Activated CD4-positive, alpha-beta T cell treated with anti-CD3 and anti-CD28 coated beads, Interleukin-2, amount 10 ng/mL, durations not matched to agents 7 days and 5 days (primary cell): ENCODE measurements around the gene PITPNM1. TPM values are rescaled to one million over a fixed set of nuclear protein-coding genes. Genes with fewer than 3 reads are reported as not detected.

Experiments
- CTCF ChIA-PET: fragments of 350-600 bp; sonication (Branson Sonifier 250); formaldehyde crosslinking; loops from one replicate; lab custom pipeline; 2021; ENCODE audit warnings: antibody characterized with exemption; lab: Charles Lee
- POLR2A ChIA-PET: fragments of 350-600 bp; sonication (Branson Sonifier 250); formaldehyde crosslinking; loops from one replicate; lab custom pipeline; 2021; ENCODE audit warnings: antibody characterized with exemption; lab: Charles Lee
- DNase-seq: peaks from one replicate; pipeline ENCODE4 v3.0.0-alpha.2; 2020
- H3K27ac Mint-ChIP-seq: one replicate; pipeline ENCODE4 v1.8.0; 2021; ENCODE audit warnings: mild to moderate bottlenecking, moderate library complexity, mixed read lengths
- H3K27me3 Mint-ChIP-seq: one replicate; pipeline ENCODE4 v1.8.0; 2021; ENCODE audit warnings: mixed read lengths
- H3K36me3 Mint-ChIP-seq: one replicate; pipeline ENCODE4 v1.8.0; 2021; ENCODE audit warnings: low read depth, mixed read lengths
- H3K4me1 Mint-ChIP-seq: one replicate; pipeline ENCODE4 v1.8.0; 2021; ENCODE audit warnings: mixed read lengths
- H3K4me3 Mint-ChIP-seq: one replicate; pipeline ENCODE4 v1.8.0; 2021; ENCODE audit warnings: mild to moderate bottlenecking, moderate library complexity, mixed read lengths
- H3K9me3 Mint-ChIP-seq: one replicate; pipeline ENCODE4 v1.8.0; 2021; ENCODE audit warnings: mixed read lengths
- total RNA-seq, 2 experiments: library from RNA; stranded (reverse); gene quantifications; one replicate each; pipeline ENCODE4 v1.2.3, GENCODE V29; 2021

The PITPNM1 gene
- total RNA-seq, 2 experiments from 2014 or later: 100 to 110 TPM

DNA sequence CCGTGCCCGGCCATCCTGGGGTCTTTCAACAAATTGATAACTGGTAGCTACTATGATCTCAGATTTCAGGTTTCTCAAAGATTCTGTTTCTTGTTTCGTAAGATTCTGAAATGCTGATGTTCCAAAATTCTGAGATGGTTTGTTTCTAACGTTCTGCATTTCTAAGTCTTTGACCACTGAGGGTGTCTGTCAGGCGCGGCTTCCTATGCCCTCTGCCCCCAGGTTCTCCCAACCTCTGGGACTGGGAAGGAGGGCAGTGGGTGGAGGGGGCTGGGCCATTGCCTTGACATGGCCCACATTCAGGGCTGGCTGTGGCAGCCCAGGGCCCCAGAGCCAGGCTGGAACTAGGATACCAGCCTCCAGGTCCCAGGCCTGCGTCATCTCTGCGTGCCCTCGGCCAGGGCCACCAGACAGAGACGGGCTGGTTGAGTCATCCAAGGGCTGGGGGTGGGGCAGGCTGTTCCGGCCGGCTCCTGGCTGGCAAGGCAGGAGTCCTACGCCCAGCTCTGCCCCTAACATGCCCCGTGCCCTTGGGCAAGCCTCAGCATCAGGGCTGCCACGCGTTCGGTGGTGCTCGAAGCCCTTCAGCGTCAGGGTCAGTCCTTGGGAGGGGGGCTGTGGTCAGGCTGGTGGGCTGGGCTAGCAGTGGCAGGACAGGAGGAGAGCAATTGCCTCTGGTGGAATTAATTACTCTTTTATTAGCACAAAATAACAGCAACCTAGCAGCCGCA, 41.3 kb downstream of the PITPNM1 start:
- Mint-ChIP-seq H3K4me1 (peaks cover 42% of the 10 kb centered on the region), H3K27me3 (no peaks in the 10 kb centered on the region), H3K4me3 (peak overlapping the region; percentile 84), H3K9me3 (no peaks in the 10 kb centered on the region), H3K36me3 (peaks cover 4% of the 10 kb centered on the region), H3K27ac (peak overlapping the region; percentile 93)
- DNase-seq: no peak
- POLR2A ChIA-PET: no interaction called here
- CTCF ChIA-PET: no interaction called here

DNA sequence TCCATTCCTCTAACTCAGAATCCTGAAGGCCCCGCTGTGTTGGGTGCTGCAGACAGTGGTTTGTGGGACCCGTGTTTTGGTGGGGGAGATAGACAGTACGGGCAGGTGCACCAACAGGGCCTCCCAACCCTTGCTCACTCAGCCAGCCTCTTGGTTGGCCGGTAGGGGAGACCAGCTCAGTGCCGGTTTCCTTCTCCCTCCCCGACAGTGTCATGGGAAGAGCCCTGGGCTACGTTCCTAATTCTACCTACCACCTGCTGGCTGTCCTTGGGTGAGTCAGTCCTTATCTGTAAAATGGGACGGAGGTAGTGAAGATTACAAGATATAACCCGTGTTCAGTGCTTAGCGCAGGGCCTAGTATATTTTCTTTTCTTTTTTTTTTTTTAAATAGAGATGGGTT, 42.0 kb downstream of the PITPNM1 start:
- Mint-ChIP-seq H3K4me1 (peaks cover 38% of the 10 kb centered on the region), H3K9me3 (no peaks in the 10 kb centered on the region), H3K27me3 (no peaks in the 10 kb centered on the region), H3K27ac (no peak overlapping the region), H3K4me3 (no peak overlapping the region), H3K36me3 (peaks cover 4% of the 10 kb centered on the region)
- DNase-seq: no peak
- ChIA-PET POLR2A (no interaction called here), CTCF (interaction anchor here (0.6 kb wide), 1 partner anchor 19 kb away, joined by 3 read pairs; no protein-coding TSS in a partner anchor)

DNA sequence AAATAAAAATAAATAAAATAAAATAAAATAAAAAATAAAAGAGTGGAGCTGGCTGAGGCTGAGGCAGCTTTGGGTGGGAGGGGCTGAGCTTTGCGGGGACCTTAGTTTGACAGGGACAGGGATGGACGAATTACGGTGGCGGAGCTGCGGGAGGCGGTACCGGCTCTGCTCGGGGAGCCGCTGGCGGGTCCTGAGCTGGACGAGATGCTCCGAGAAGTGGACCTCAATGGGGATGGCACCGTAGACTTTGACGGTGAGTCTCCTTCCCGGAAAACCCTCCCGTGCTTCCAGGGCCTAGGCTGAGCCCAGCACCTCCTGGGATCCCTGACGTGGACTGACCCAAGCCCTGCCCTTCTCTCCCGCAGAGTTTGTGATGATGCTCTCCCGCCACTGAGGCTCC, 46.9 kb downstream of the PITPNM1 start:
- H3K27ac Mint-ChIP-seq: no peak overlapping the region
- peaks cover 9% of the 10 kb centered on the region for H3K4me1 Mint-ChIP-seq
- no peak overlapping the region for H3K4me3 Mint-ChIP-seq
- ChIA-PET CTCF (interaction anchor here (1.1 kb wide), 1 partner anchor 17 kb away, joined by 3 read pairs; no protein-coding TSS in a partner anchor), POLR2A (no interaction called here)
- H3K27me3 Mint-ChIP-seq: no peaks in the 10 kb centered on the region
- H3K36me3 Mint-ChIP-seq: no peaks in the 10 kb centered on the region
- H3K9me3 Mint-ChIP-seq: no peaks in the 10 kb centered on the region
- no peak for DNase-seq

DNA sequence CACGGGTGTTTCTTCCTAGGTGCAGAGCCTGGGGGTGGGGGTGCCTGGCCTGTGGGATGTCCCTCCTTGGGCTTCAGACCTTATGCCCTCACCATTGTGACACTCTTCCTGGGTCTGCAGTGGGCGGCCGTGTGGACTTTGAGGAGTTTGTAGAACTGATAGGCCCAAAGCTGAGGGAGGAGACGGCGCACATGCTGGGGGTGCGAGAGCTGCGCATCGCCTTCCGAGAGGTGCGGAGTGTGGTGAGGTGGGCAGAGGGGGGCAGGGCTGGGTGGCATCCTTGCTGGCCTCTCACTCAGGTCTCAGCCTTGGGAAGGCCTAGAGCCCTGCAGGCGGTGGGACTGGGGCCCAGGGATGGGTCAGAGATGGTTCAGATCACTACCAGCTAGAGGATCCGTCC, 47.7 kb downstream of the PITPNM1 start:
- Mint-ChIP-seq H3K9me3 (no peaks in the 10 kb centered on the region), H3K36me3 (no peaks in the 10 kb centered on the region), H3K27ac (no peak overlapping the region), H3K4me1 (peaks cover 7% of the 10 kb centered on the region), H3K27me3 (no peaks in the 10 kb centered on the region), H3K4me3 (no peak overlapping the region)
- DNase-seq: no peak
- ChIA-PET CTCF (interaction anchor here (1.1 to 1.6 kb wide), 2 partner anchors 16 to 20 kb away, joined by 3 to 5 read pairs; partner anchors contain the start of gene PTPRCAP), POLR2A (no interaction called here)

DNA sequence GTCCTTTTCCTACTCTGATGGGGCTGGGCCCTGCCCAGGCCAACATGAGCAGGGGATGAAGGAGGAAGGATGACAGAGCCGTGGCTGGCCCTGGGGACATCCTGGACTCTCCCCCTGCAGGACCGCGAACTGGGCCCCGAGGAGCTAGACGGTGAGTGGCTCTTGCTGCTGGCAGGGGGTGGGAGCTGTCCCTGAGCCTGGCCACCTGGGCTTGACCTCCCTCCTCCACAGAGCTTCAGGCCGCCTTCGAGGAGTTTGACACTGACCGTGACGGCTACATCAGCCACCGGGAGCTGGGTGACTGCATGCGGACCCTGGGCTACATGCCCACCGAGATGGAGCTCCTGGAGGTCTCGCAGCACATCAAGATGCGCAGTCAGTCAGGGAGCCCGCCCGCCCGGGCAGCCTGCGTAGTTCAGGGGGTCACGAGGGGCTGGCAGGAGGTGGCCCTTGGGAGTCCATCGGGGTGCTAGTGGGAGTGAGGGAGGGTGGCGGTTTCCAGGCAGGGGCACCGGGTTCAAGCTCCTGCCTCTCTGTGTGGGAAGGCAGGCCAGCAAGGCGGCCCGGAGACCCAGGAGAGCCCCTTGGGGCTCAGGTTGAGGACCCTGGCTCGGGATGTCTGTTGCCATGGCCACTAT, 49.0 kb downstream of the PITPNM1 start:
- Mint-ChIP-seq H3K4me1 (peaks cover 7% of the 10 kb centered on the region), H3K27me3 (no peaks in the 10 kb centered on the region), H3K27ac (no peak overlapping the region), H3K36me3 (no peaks in the 10 kb centered on the region), H3K9me3 (no peaks in the 10 kb centered on the region), H3K4me3 (no peak overlapping the region)
- POLR2A ChIA-PET: no interaction called here
- CTCF ChIA-PET: interaction anchor here (0.8 to 1.6 kb wide), 5 partner anchors 12 to 87 kb away, joined by 3 to 10 read pairs (median 5); partner anchors contain the start of genes CORO1B and PTPRCAP
- DNase-seq: no peak

DNA sequence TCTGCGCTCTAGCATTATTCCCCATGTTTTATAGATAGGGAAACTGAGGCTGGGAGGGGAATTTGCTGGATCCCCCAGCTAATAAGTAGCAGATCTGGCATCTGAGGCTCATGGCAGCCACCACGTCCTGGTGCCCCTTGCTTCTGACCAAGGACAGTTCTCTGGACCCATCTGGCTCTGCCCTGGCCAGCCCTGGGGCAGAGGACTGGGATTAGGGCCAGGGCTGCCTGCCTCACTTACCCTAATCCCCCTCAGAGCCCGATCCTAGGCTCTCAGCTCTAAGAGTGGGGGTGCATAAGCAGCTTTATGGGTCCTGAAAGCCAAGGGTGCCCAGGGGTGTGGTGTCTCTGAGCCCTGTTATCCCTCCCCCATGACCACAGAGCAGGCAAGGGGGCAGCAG, 50.1 kb downstream of the PITPNM1 start, which contains the start of gene CABP4:
CABP4 (plus strand) TSS at position 301 of the 400 bp plus-strand sequence; CDS start at position 371, 70 bp downstream.
- peak within 1 kb of the TSS; percentile 47 for H3K27ac Mint-ChIP-seq
- CTCF ChIA-PET: interaction anchor here (0.9 kb wide), 1 partner anchor 17 kb away, joined by 3 read pairs; no protein-coding TSS in a partner anchor
- POLR2A ChIA-PET: no interaction called here

DNA sequence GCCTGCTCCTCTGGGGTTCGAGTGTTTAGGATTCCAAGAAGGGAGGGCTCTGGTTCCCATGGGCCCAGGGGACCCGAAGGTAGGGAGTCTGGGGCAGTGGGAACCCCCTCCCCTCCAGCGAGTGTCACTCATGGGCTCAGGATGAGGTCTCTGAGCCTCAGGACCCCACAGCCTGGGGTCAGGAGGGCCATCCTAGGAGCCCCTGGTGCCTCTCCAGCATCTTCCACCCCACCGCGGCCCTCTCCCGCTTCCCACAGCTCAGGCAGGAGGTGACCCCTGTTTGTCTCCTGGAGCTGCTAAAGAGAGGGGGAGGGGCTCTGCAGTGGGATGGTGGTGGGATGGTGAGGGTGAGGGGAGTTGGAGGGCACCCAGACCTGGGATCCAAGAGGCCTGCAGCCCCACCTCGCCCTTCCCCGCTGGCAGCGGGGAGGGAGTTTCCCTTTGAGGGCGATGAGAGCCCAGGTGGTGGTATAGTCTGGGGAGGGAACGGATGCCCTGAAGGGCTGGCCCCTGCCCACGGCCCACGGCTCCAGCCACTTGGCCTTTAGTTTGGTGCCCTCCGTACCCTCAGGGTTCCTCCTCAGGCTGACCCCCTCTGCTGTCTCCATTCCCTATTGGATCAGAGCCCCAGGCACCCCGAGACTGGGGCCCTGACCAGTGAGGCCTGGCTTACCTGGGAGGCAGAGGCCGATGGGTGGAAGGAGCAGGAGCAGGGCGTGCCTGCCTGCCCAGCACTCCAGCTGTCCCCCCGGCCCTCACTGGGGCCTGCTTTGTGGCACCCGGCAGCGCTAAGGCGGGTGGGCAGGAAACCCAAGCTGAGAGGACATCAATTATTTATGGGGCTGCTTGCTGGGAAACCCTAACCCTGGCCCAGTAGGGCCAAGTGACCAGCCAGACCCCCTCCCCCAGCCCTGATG, 51.1 kb downstream of the PITPNM1 start:
- ChIA-PET CTCF (no interaction called here), POLR2A (no interaction called here)
- H3K9me3 Mint-ChIP-seq: no peaks in the 10 kb centered on the region
- no peak overlapping the region for H3K27ac Mint-ChIP-seq
- H3K27me3 Mint-ChIP-seq: peaks cover 3% of the 10 kb centered on the region
- DNase-seq: no peak
- no peaks in the 10 kb centered on the region for H3K36me3 Mint-ChIP-seq
- no peak overlapping the region for H3K4me3 Mint-ChIP-seq
- H3K4me1 Mint-ChIP-seq: peaks cover 8% of the 10 kb centered on the region

More for the DNA sequence above, 50.1 kb downstream of the PITPNM1 start, which contains the start of gene CABP4:
- Mint-ChIP-seq H3K9me3 (no peaks in the 10 kb centered on the region), H3K4me1 (peaks cover 7% of the 10 kb centered on the region), H3K27me3 (no peaks in the 10 kb centered on the region), H3K36me3 (no peaks in the 10 kb centered on the region), H3K4me3 (no peak within 1 kb of the TSS)
- DNase-seq: no peak

DNA sequence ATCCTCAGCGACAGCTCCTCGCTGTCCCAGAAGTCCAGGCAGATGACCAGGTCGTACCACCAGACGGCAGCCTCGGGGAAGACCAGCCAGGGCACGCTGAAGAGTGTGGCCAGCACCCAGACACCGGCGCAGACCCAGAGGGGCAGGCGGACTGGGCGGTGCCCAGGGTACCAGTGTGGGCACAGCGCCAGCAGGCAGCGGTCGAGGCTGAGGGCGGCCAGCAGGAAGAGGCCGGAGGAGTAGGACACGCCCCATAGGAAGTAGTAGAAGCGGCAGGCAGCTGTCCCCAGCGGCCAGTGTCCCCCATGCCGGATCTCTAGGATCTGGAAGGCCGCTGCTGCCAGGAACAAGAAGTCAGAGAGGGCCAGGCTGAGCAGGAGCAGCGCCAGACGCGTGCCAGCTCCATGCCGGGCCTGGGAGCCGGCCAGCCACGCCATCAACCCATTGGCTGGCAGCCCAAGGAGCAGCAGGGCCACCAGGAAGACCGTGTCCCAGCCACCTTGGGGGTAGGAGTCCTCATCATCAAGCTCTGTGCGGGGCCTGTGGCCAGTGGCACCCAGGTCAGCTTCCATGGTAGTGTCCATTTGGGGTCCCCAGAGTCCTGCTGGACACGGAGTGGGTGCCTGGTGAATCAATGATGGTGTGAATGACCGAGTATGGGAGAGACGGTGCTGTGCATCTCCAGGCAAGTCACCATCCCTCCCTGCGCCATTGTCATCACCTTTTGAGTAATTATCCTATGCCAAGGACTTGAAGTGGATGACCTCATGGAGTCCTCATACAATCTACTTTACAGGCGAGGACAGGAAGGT, 52.8 kb downstream of the PITPNM1 start, which contains the start of gene GPR152:
GPR152 (minus strand) TSS at position 589 of the 812 bp plus-strand sequence; CDS start at position 584, 5 bp downstream.
- Mint-ChIP-seq H3K4me1 (peaks cover 15% of the 10 kb centered on the region), H3K27ac (no peak within 1 kb of the TSS), H3K4me3 (no peak within 1 kb of the TSS), H3K27me3 (peaks cover 3% of the 10 kb centered on the region), H3K9me3 (no peaks in the 10 kb centered on the region), H3K36me3 (no peaks in the 10 kb centered on the region)
- no peak for DNase-seq
- CTCF ChIA-PET: interaction anchor here (1.0 to 2.7 kb wide), 2 partner anchors 9 to 43 kb away, joined by 4 to 6 read pairs; no protein-coding TSS in a partner anchor
- POLR2A ChIA-PET: no interaction called here

DNA sequence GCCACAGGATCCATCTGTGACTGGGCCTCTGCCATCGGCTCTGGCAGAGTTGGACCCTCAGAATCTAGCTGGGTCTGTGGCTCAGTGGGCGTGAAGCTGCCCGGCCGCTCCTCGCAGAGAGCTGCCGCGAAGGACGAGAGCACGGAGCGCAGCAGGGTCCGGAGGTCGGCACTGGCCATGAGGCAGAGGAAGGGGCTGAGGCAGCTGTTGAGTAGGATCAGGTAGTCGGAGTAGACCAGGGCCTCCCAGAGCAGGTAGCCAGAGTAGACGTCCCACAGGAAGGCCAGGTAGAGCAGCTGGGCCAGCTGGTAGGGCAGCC, 53.5 kb downstream of the PITPNM1 start:
- Mint-ChIP-seq H3K27me3 (peaks cover 3% of the 10 kb centered on the region), H3K27ac (no peak overlapping the region), H3K9me3 (no peaks in the 10 kb centered on the region), H3K36me3 (no peaks in the 10 kb centered on the region), H3K4me3 (no peak overlapping the region), H3K4me1 (peaks cover 23% of the 10 kb centered on the region)
- ChIA-PET POLR2A (interaction anchor here (0.7 kb wide), 1 partner anchor 31 kb away, joined by 3 read pairs; the partner anchor contains the start of gene AIP), CTCF (interaction anchor here (0.5 to 2.7 kb wide), 5 partner anchors 10 to 57 kb away, joined by 3 to 6 read pairs (median 4); no protein-coding TSS in a partner anchor)
- no peak for DNase-seq

DNA sequence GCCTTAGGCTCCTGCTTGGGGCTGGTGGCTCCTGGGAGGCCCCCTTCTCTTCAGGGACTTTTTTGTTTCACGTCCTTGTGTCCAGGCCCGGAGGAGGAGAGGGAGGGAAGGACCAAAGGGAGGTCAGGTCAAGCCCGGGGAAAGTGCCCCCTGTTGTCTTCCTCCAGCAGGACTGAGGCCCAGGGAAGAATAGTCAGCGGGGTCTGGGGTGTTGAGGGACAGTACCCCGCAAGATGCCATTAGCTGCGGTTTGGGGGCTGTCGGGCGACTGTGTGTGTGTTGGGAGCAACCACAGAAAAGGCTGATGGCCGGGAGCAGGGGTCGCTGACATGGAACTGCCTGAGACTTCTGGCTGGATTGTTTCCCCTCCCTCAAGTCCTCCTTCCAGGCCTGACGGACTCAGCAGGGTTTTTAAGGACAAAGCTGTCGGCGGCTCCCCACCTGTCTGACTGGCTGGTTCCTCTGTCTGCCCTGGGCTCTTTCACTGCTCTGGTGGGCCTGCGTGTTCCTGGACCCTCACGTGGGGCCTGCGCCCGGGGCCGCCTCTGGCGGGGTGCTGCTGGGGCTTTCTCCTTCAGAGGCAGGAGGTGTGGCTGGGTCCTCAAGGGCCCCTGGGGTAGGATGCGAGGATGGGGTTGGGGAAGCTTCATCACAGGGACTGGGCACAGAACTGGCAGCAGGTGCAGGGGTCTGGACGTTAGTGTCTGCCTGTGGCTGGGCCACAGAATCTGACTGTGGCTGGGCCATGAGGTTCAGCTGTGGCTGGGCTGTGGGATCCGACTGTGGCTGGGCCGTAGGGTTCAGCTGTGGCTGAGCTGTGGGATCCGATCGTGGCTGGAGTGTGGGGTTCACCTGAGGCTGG, 54.1 kb downstream of the PITPNM1 start:
- Mint-ChIP-seq H3K4me3 (no peak overlapping the region), H3K27me3 (peaks cover 3% of the 10 kb centered on the region), H3K27ac (no peak overlapping the region), H3K36me3 (no peaks in the 10 kb centered on the region), H3K9me3 (no peaks in the 10 kb centered on the region), H3K4me1 (peaks cover 29% of the 10 kb centered on the region)
- POLR2A ChIA-PET: interaction anchor here (0.7 kb wide), 1 partner anchor 32 kb away, joined by 3 read pairs; the partner anchor contains the start of gene AIP
- no peak for DNase-seq
- CTCF ChIA-PET: interaction anchor here (0.5 to 2.7 kb wide), 5 partner anchors 10 to 56 kb away, joined by 3 to 6 read pairs (median 4); no protein-coding TSS in a partner anchor
